Measurements from ENCODE around the gene FCGR3A. TPM values are rescaled to one million over a fixed set of nuclear protein-coding genes. Genes with fewer than 3 reads are reported as not detected.
"Not testable (repeated sequence)": the region's sequence is repeated elsewhere in the genome, so short reads cannot be mapped to it uniquely, and the experiment has no call there.

FCGR3A gene
- polyA plus RNA-seq, 1 donor (not counting 4 experiments of a cell fraction or from before 2014, with no cell fraction given) = not detected

GRCh38 chr1:161523041-161523816 lies 26.4 kb downstream of the FCGR3A start:
- H2AFZ ChIP-seq (ENCODE audit: control insufficient read depth, low read length); H3K27me3 ChIP-seq (ENCODE audit: control insufficient read depth, extremely low read depth, insufficient read depth, low read length); dilution Hi-C loops (cut with MboI; ENCODE audit: extremely low pct_ligation_motif_present, low sequenced_read_pairs); H3K9me1 ChIP-seq (ENCODE audit: control insufficient read depth, extremely low read depth, insufficient read depth, low read length); H3K4me1 ChIP-seq (ENCODE audit: control insufficient read depth, extremely low read depth, insufficient read depth, low read length); DNase-seq (ENCODE audit: low read depth, low spot score); H3K4me3 ChIP-seq (ENCODE audit: control insufficient read depth in 2 of 3, extremely low read depth in 1 of 3, insufficient read depth in 2 of 3, low read depth in 1 of 3, low read length in 3 of 3); FAIRE-seq; H3K79me2 ChIP-seq (ENCODE audit: control insufficient read depth, insufficient read depth, low read length); H3K9ac ChIP-seq (ENCODE audit: control insufficient read depth, extremely low read depth, insufficient read depth, low read length); H3K36me3 ChIP-seq (ENCODE audit: control insufficient read depth in 2 of 2, extremely low read depth in 1 of 2, insufficient read depth in 2 of 2, low read length in 2 of 2); H4K20me1 ChIP-seq (ENCODE audit: control insufficient read depth, extremely low read depth, insufficient read depth, low read length); H3K27ac ChIP-seq (ENCODE audit: control insufficient read depth, insufficient read depth, low read length); H3K9me3 ChIP-seq (ENCODE audit: control insufficient read depth, low read depth, low read length): not testable (repeated sequence)
- peak overlapping the region; percentile 67 for H3K4me2 ChIP-seq (ENCODE audit: control insufficient read depth, extremely low read depth, insufficient read depth, low read depth, low read length)

GRCh38 chr1:161513953-161514352 lies 35.7 kb downstream of the FCGR3A start:
- H3K9ac ChIP-seq (ENCODE audit: control insufficient read depth, extremely low read depth, insufficient read depth, low read length); H3K4me2 ChIP-seq (ENCODE audit: control insufficient read depth, extremely low read depth, insufficient read depth, low read depth, low read length); DNase-seq (ENCODE audit: low read depth, low spot score); dilution Hi-C loops (cut with MboI; ENCODE audit: extremely low pct_ligation_motif_present, low sequenced_read_pairs); H3K27ac ChIP-seq (ENCODE audit: control insufficient read depth, insufficient read depth, low read length); H3K4me1 ChIP-seq (ENCODE audit: control insufficient read depth, extremely low read depth, insufficient read depth, low read length); H3K9me1 ChIP-seq (ENCODE audit: control insufficient read depth, extremely low read depth, insufficient read depth, low read length); H4K20me1 ChIP-seq (ENCODE audit: control insufficient read depth, extremely low read depth, insufficient read depth, low read length); H3K4me3 ChIP-seq (ENCODE audit: control insufficient read depth in 2 of 3, extremely low read depth in 1 of 3, insufficient read depth in 2 of 3, low read depth in 1 of 3, low read length in 3 of 3); H3K9me3 ChIP-seq (ENCODE audit: control insufficient read depth, low read depth, low read length); FAIRE-seq; H3K36me3 ChIP-seq (ENCODE audit: control insufficient read depth in 2 of 2, extremely low read depth in 1 of 2, insufficient read depth in 2 of 2, low read length in 2 of 2); H3K27me3 ChIP-seq (ENCODE audit: control insufficient read depth, extremely low read depth, insufficient read depth, low read length); H2AFZ ChIP-seq (ENCODE audit: control insufficient read depth, low read length); H3K79me2 ChIP-seq (ENCODE audit: control insufficient read depth, insufficient read depth, low read length): not testable (repeated sequence)

- H4K20me1 ChIP-seq (ENCODE audit: control insufficient read depth, extremely low read depth, insufficient read depth, low read length); H3K36me3 ChIP-seq (ENCODE audit: control insufficient read depth in 2 of 2, extremely low read depth in 1 of 2, insufficient read depth in 2 of 2, low read length in 2 of 2); H2AFZ ChIP-seq (ENCODE audit: control insufficient read depth, low read length); H3K27me3 ChIP-seq (ENCODE audit: control insufficient read depth, extremely low read depth, insufficient read depth, low read length); H3K9ac ChIP-seq (ENCODE audit: control insufficient read depth, extremely low read depth, insufficient read depth, low read length); FAIRE-seq; H3K9me3 ChIP-seq (ENCODE audit: control insufficient read depth, low read depth, low read length); H3K4me1 ChIP-seq (ENCODE audit: control insufficient read depth, extremely low read depth, insufficient read depth, low read length); dilution Hi-C loops (cut with MboI; ENCODE audit: extremely low pct_ligation_motif_present, low sequenced_read_pairs); DNase-seq (ENCODE audit: low read depth, low spot score); H3K9me1 ChIP-seq (ENCODE audit: control insufficient read depth, extremely low read depth, insufficient read depth, low read length); H3K27ac ChIP-seq (ENCODE audit: control insufficient read depth, insufficient read depth, low read length); H3K4me3 ChIP-seq (ENCODE audit: control insufficient read depth in 2 of 3, extremely low read depth in 1 of 3, insufficient read depth in 2 of 3, low read depth in 1 of 3, low read length in 3 of 3); H3K79me2 ChIP-seq (ENCODE audit: control insufficient read depth, insufficient read depth, low read length); H3K4me2 ChIP-seq (ENCODE audit: control insufficient read depth, extremely low read depth, insufficient read depth, low read depth, low read length): not testable (repeated sequence)
Measured at GRCh38 chr1:161513448-161513780, 36.2 kb downstream of the FCGR3A start.

- H3K27ac ChIP-seq (ENCODE audit: control insufficient read depth, insufficient read depth, low read length); H2AFZ ChIP-seq (ENCODE audit: control insufficient read depth, low read length); H3K79me2 ChIP-seq (ENCODE audit: control insufficient read depth, insufficient read depth, low read length); H3K36me3 ChIP-seq (ENCODE audit: control insufficient read depth in 2 of 2, extremely low read depth in 1 of 2, insufficient read depth in 2 of 2, low read length in 2 of 2); H3K4me2 ChIP-seq (ENCODE audit: control insufficient read depth, extremely low read depth, insufficient read depth, low read depth, low read length); H3K27me3 ChIP-seq (ENCODE audit: control insufficient read depth, extremely low read depth, insufficient read depth, low read length); H3K4me1 ChIP-seq (ENCODE audit: control insufficient read depth, extremely low read depth, insufficient read depth, low read length); H3K9ac ChIP-seq (ENCODE audit: control insufficient read depth, extremely low read depth, insufficient read depth, low read length); dilution Hi-C loops (cut with MboI; ENCODE audit: extremely low pct_ligation_motif_present, low sequenced_read_pairs); DNase-seq (ENCODE audit: low read depth, low spot score); H3K4me3 ChIP-seq (ENCODE audit: control insufficient read depth in 2 of 3, extremely low read depth in 1 of 3, insufficient read depth in 2 of 3, low read depth in 1 of 3, low read length in 3 of 3); FAIRE-seq; H4K20me1 ChIP-seq (ENCODE audit: control insufficient read depth, extremely low read depth, insufficient read depth, low read length); H3K9me1 ChIP-seq (ENCODE audit: control insufficient read depth, extremely low read depth, insufficient read depth, low read length); H3K9me3 ChIP-seq (ENCODE audit: control insufficient read depth, low read depth, low read length): not testable (repeated sequence)
Measured at GRCh38 chr1:161512636-161513447, 36.8 kb downstream of the FCGR3A start.

Measured in keratinocyte (primary cell).